NK-92 treated with Interleukin-12 subunit alpha and Interleukin-12 subunit beta, amount 100 ng/mL, for 24 hours (cell line): ENCODE data around the gene PYCR2.
"Not testable (repeated sequence)": the region's sequence is repeated elsewhere in the genome, so short reads cannot be mapped to it uniquely, and the experiment has no call there.

ENCODE experiments used
- DNase-seq: peaks from one replicate; lab custom pipeline; 2025; lab: John Stamatoyannopoulos, UW

PYCR2 gene

DNA sequence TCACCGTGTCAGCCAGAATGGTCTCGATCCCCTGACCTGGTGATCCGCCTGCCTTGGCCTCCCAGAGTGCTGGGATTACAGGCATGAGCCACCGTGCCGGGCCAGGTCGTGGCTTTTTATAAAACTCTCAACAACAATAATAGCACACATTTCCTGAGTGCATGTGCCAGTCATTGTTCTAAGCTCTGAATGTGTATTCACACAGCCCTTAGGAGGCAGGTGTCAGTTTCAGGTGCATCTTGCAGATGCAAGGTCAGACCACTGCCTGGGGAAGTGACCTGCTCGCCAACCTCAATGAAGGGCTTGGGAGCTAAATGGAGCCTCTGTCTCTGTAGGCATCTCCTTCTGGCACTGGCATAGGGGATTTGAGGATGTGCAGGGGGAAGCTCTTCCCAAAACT is 18.5 kb upstream of the PYCR2 start:
- DNase-seq, result no peak

DNA sequence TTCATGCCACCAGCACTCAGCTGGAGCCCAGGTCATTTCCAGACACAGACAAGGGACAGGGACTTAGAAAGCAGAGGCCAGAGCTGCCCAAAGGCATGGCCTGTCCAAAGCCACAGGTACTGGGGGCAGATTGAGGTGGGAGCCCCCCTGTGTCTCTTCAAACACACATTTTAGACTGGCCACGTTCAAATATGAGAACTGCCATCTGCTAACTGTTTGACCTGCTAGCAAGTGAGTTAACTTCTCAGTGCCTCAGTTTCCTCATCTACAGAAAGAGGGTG is 17.8 kb upstream of the PYCR2 start:
- no peak for DNase-seq

DNA sequence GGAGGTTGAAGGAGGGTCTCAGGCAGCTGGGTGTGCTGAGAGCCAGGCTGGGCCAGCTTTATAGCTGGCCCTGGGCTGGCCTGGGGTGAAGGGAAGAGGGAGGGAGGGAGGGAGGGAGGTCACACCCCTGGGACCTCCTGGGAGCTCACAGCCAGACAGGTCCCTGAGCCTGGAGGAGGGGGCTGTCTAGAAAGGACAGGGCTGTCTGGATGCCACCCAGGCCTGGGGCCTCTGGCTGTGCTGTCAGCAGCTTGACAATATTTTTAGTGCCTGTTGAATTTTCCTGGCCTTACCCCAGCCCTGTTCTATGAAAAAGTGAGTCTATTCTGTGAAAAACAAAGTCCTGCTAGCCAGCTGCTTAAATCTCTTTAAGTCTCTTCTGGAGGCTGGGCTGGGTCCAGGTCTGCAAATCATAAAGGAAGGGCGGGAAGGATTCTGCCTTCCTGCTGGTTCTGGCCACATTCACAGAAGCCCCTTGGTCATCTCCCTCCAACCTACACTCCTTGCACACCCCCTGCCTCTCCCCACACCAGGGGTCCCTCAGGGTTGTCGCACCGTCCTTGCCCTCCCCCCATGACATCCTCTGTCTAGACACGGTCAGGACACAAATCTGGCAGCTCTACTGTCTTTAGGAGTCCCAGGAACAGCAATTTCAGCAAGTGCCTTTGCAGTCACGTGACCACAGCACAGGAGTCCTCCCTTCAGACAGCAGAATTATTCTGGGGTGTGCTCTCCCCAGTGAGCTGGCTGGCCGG is 17.3 kb upstream of the PYCR2 start, which contains the start of gene LEFTY2:
LEFTY2 (minus strand) TSS at position 34 of the 755 bp plus-strand sequence. CDS start 80 bp downstream, outside the sequence.
- no peak for DNase-seq

DNA sequence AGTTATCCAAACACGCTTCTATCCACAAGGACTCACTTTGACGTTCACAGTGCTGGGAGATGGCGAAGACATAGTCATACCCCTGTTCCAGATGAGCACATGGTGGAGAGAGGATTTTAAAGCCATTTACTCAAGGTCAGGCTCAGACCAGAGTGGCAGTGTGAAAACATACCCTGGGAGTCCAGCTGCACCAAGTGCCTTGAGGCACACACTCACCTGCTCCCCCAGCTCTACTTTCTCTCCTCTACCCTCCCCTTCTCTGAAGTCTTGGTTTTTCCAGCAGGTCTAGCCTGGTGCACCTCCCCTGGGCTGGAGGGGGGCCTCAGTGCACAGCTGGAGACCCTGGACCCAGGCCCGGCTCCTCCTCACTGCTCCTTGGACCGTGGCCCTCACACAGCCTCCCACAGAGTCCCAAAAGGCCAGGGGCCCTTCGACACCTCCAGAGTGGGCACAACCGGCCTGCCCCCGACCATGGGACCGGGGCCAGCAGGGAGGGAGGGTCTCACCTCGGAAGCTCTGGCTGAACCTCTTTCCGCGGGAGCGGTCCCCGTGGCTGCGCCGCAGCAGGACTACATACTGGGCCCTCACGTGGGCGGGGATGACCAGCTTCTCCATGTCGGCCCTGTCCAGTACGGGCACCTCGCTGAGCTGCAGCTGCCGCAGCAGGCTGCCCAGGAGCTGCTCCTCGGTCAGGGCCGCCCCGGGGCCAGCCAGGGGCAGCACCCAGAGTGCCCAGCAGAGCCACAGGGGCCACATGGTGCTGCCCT is 16.5 kb upstream of the PYCR2 start:
- DNase-seq, result no peak

DNA sequence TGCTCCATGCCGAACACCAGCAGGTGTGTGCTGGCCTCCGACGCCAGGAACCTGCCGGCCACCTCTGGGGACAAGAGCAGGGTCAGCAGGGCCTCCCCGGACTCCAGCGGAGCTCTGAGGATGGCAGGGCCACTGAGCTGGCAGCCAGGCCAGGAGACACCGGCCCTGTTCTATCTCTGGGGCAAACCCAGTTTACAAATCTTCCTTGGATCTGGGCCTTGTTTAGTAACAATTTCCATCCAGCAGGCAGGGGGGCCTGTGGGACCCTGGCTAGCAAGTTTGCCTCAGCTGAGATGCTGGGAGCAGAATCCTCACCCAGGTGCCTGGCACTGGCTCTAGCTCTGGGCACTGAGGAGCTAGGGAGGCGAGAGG is 15.9 kb upstream of the PYCR2 start:
- DNase-seq, result not testable (repeated sequence)

DNA sequence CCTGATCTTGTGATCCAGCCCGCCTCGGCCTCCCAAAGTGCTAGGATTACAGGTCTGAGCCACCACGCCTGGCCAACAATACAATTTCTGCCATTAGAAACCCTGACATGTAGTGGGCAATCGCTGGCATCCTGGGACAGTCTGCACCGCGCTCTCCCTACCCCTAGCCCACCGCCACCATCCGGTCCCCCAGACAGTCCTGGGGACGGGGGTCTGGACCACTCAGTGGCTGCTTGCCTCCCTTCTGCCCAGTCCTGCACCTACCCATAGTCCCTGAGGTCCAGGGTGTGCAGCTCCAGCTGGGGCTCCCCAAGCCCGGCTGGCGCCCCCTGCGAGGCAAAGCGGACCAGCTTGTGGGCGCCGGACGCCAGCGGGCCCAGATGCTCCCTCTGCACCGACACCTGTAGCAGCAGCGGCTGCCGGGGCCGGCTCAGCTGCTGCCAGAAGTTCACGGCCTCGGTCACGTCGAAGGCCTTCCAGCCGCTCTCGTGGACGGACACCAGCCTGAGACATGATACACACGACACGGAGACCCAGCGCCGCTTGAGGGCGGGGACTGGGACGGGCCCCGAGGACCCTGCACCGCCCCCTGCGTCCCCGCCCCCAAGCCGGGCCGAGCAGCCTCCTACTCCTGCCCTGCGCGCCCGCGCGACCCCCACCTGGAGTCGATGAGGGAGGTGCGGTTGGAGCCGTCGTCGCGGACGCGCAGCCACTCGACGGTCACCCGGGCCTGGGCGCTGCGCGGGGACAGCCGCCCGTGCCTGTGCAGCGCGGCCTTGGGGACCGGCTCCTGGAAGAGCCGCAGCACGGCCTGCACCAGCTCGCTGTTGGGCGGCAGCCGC is 15.3 kb upstream of the PYCR2 start:
- DNase-seq, result not testable (repeated sequence)

DNA sequence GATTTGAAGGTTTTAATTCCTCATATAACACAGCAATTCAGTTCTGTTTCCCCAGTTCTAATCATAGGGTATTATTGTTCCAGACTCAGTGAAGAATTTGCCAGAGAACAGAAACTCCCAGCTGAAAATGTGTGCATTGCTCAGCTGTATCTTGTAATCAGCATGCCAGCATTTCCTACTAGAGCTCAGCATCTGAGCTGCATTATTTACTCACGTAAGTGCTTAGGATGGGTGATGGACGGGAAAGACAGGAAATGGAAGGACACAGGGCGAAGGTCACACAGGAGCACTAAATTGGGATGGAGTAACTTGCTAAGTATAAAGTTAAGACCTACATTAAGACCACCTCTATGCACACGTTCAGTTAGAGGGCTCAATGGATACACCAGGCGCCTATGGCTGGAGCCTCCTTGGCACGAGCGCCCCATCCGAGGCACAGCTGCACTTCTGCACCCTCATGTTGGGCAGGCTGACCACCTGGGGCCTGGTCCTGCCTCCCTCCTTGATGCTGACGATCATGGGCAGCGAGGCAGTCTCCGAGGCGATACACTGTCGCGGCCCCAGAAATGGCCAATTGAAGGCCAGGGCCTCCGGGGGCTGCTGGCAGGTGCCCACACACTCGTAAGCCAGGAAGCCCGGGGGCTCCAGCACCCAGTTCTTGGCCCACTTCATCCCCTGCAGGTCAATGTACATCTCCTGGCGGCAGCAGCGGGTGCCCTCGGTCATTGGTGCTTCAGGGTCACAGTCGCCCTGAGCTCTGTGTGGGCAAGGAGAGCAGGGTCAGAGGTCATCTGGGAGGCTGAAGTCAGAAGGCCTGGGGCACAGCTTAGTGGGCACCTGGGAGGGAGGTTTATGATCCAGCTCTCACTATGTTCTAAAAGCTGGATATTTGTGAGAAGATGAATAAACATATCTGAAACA is 13.3 kb upstream of the PYCR2 start:
- DNase-seq, result no peak

DNA sequence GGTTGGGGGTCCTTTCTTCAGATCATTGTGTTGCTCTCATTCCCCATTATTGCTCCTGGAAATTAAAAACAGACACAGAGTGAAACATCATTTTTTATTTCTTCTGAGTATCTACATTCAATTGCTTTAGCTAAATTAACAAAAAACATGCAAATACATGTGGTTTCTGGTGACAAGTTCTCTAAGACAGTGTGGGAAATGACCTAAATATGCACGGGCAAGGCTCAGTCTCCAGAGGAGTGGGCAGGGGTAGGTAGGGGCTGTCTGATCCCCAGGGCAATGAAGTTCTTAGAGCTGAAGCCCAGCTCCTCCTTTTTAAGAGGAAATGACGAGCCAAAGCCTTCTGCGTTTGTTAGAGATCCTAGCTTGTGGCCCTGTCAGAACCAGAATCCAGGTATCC is 12.5 kb upstream of the PYCR2 start:
- no peak for DNase-seq

DNA sequence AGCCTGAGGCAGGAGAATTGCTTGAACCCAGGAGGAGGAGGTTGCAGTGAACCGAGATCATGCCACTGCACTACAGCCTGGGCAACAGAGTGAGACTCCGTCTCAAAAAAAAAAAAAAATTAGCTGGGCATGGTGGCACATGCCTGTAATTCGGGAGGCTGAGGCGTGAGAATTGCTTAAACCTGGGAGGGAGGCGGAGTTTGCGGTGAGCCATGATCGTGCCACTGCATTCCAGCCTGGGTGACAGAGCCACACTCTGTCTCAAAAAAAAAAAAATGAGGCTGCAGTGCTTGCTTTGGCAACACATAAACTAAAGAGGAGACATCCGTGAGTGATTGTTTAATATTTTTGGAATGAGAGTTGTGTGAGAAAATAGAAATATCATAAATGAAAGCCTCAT is 12.0 kb upstream of the PYCR2 start:
- DNase-seq, result not testable (repeated sequence)

DNA sequence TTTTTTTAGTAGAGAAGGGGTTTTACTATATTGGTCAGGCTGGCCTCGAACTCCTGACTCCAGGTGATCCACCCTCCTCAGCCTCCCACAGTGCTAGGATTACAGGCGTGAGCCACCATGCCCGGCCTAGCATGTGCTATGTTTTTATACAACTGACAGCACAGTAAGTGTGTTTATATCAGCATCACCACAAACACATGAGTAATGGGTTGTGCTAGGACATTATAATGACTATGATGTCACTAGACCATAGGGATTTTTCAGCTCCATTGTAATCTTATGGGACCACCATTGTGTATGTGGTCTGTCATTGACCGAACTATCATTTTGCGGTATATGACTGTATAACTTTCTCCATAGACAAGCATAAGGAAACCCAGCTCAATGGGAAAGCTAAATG is 10.7 kb upstream of the PYCR2 start:
- DNase-seq, result no peak

DNA sequence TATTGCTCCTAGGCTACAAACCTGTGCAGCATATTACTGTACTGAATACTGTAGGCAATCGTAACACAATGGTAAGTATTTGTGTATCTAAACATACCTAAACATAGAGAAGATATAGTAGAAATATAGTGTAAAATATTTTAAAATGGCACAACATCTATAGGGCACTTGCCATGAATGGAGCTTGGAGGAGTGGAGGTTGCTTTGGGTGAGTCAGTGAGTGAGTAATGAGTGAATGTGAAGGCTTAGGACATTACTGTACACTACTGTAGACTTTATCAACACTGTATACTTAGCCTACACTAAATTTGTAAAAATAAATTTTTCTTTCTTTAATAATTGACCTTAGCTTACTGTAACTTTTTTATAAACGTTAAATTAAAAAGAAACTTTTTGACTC is 9.0 kb upstream of the PYCR2 start:
- no peak for DNase-seq

DNA sequence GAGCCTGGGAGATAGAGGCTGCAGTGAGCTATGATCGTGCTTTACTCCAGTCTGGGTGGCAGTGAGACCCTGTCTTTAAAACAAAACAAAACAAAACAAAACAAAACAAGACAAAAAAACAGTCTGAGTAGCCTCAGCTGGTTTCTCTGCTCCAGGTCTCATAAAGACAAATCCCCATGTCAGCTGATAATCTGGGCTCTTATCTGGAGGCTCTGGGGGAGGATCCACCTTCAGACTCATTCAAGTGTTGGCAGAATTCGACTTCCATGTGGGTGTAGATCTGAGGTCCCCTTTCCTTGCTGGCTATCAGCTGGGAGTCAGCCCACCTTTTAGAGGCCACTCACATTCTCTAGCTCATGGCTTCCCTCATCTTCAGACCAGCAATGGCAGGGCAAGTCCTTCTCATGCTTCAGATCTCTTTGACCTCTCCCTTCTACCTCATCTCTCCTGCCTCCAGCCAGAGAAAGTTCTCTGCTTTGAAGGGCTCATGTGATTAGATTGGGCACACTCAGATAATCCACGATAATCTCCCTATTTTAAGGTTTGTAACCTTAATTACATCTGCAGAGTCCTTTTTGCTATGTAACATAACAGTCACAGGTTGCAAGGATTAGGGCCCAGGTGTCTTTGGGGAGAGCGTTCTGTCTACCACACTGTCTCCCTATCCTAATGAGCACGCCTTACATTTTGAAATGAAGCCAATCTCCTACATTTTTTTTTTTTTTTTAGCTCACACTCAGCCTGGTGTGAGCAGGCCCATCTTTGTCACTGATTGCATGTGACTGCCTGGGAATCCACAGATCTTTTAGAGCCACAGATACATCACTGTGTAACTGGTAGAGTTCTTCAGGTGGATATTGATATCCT is 7.5 kb upstream of the PYCR2 start:
- DNase-seq, result no peak

DNA sequence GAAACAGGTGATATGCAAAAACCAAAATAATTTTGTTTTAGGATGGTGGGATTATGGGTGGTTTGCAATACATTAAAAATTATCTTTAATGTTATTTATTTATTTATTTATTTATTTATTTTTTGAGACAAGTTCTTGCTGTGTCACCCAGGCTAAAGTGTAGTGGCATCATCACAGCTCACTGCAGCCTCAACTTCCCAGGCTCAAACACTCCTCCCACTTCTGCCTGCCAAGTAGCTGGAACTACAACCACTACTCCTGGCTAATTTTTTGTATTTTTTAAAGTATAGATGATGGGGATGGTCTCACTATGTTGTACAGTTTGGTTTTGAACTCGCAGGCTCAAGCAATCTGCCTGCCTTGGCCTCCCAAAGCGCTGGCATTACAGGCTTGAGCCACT is 6.5 kb upstream of the PYCR2 start:
- no peak for DNase-seq

DNA sequence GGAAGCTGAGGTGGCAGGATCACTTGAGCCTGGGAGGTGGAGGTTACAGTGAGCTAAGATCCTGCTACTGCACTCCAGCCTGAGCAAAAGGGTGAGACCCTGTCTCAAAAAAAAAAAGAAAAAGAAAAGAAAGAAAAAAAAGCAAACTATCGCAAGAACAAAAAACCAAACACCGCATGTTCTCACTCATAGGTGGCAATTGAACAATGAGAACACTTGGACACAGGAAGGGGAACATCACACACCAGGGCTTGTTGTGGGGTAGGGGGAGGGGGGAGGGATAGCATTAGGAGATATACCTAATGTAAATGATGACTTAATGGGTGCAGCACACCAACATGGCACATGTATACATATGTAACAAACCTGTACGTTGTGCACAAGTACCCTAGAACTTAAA is 5.4 kb upstream of the PYCR2 start:
- not testable (repeated sequence) for DNase-seq

DNA sequence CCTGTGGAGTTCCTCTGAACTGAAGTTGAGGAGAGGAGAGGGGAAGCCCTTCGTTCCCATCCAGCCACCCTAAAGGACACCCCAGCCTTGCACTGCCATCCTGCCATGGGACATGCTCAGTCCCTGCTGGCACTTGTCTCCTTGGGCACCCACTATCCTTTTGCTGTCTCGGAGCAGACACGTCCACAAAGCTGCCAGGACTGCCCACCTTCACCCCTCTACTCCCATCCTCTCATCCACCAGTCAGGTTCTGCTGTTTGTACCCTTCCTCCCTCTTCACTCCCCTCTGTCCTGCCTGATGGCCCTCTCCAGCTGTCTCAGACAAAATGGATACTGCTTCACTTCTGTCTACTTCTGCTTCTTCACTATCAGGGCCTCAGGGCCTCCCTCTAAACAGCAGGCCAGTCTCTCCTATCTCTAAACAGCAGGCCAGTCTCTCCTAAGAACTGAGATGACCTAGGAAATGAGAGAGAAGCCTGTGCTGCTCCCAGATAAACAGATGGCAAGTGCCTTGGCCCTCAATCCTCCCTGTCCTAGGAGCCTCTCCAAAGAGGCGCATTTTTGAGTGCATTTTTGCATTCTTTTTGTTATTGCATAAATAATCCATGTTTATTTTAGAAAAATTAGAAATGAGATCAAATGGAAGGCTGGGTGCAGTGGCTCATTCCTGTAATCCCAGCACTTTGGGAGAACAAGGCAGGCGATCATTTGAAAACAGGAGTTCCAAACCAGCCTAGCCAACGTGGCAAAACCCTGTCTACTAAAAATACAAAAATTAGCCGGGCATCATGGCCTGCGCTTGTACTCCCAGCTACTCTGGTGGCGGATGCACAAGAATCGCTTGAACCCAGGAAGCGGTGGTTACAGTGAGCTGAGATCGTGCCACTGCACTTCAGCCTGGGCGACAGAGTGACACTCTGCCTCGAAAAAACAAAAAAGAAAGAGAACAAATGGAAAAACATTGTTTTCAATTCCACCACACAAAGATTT is 4.4 kb upstream of the PYCR2 start:
- no peak for DNase-seq

DNA sequence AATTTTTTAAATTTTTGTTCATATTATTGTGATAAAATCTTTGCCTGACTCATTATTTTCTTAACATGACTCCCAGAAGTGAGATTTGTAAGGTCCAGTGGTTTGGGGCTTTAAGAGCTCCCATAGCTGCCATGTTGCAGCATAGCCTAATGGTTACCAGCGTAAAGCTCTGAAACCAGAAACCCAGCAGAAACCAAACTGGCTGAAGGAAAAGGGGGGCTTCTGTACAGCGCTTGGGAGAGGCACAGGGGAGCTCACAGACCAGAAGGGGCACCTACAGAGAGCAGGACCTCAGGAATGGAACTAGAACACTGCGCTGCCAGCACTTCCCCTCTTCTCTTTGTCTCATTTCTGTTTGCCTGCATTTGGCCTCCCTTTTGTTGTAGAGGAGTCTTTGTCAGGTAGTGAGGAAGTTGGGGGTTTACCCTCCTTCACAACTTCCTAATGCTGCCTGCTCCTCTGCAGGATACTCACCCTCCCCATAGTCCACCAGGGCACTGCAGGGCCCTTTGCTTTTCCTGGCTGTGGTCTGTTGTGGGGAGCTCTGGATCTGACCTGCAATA is 2.6 kb upstream of the PYCR2 start:
- no peak for DNase-seq

DNA sequence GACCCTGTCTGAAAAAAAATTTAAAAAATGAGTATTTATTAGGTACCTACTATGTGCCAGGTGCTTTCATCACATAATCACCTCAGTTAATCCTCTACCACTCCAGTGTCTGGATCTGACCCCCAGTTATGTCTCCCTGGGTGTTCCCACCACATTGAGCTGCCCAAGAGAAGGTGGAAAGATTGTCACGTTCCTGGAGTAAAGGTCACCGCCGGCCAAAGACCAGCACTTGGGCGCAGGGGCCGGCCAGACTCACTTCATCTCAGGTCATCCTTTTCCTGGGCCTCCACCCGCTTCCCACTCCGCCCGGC is 714 bp downstream of the PYCR2 start:
- DNase-seq, result no peak

DNA sequence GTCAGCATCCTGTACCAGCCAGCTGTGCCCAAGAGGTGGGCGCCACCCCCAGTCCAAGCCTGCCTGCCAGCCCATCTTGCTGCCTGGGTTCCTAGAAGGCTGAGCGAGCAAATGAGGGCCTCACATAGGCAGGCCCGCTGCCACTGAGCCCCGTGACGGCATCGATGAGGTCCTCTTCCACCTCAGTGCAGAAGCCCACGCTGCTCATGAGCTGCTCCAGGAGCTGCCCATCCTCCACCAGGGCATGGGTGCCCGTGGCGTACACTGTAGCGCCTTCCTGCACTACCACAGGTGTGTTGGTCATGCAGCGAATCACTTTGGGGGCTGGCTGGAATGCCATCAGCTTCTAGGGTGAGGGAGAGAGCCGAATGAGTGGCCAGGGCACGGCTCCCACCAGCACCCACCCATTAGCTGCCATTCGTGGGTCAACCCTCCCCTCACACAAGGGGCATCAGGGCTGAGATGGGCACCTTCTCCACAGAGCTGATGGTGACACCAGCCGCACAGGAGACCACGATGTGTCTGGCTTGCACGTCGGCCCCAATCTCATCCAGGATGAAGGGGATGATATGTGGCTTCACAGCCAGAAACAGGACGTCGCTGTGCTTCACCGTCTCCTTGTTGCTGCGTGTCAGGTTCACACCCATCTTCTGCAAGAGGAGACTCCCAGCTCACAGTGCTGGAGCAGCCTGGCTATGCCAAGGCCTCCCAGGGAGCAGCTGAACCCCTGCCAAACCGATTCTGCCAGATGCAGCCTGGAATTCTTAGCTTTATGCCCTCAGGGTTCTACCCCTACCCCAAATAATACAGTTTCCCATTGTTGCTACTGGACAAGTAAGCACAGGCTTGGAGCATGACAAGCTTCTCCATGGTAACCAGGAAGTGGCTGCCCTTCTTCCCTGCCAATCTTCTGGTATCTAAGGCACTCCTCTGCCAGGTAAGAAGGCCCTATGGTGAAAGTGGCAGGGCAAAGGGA is 2.0 kb downstream of the PYCR2 start:
- DNase-seq, result no peak
